HCT116 (cell line): ENCODE measurements around the gene MALRD1. TPM values are rescaled to one million over a fixed set of nuclear protein-coding genes. Genes with fewer than 3 reads are reported as not detected.

Experiments
- ATAC-seq: fragments of 200-7000 bp; cut with Tn5 transposase; 2 replicates; pipeline ENCODE4 v1.9.1; 2020; ENCODE audit warnings: mild to moderate bottlenecking, moderate library complexity
- BruUV-seq: library from RNA; stranded (reverse); fragments of 400-500 nt; replicated peaks from 2 replicates; lab custom pipeline; 2021; lab: Mats Ljungman, UMichigan
- CTCF ChIA-PET: fragments of 300-600 bp; sonication (Branson Sonifier 250); formaldehyde crosslinking; loops from one replicate; lab custom pipeline; 2021; ENCODE audit warnings: antibody characterized with exemption; lab: Charles Lee
- POLR2A ChIA-PET: fragments of 300-600, 350-600 bp; sonication (Branson Sonifier 250); formaldehyde crosslinking; loops from one replicate; lab custom pipeline; 2021; ENCODE audit warnings: antibody characterized with exemption; lab: Charles Lee
- RAD21 ChIA-PET, 2 experiments: fragments of 300-600 bp; sonication (Branson Sonifier 250); formaldehyde crosslinking; loops; one replicate each; lab custom pipeline; 2023; ENCODE audit warnings: low total read pairs in 2 of 2; ENCODE audit not compliant: uncharacterized antibody in 2 of 2, unreplicated experiment in 2 of 2, low non-redundant PET in 1 of 2; lab: Charles Lee
- DNase-seq: peaks from one replicate; pipeline ENCODE4 v3.0.0-alpha.2; 2010; ENCODE audit warnings: low read depth, low spot score
- H2AFZ ChIP-seq: fragments of 200-600 bp; shearing (Covaris generic), sonication (generic); 2 replicates; pipeline ENCODE4 v1.6.1; 2017; ENCODE audit warnings: low read depth, mixed run types, mixed read lengths, antibody characterized with exemption, low read length; ENCODE audit not compliant: poor library complexity, severe bottlenecking
- H3K27ac ChIP-seq: 2 replicates; pipeline ENCODE4 v1.5.1; 2012; ENCODE audit warnings: low read depth, low read length
- H3K27me3 ChIP-seq: fragments of 200-600 bp; sonication (generic); 2 replicates; pipeline ENCODE4 v1.6.1; 2016; ENCODE audit warnings: mixed run types, low read length, mixed read lengths; ENCODE audit not compliant: insufficient read depth
- H3K36me3 ChIP-seq, 2 experiments: fragments of 200-500 bp in 1 of 2; fragments of 200-600 bp in 1 of 2; sonication (Bioruptor generic) in 1 of 2; sonication (generic) in 1 of 2; 2 replicates each; pipeline versions ENCODE4 v1.5.1 to v1.6.1; 2014 to 2016; ENCODE audit warnings: low read length in 2 of 2, inconsistent platforms in 1 of 2, mixed read lengths in 1 of 2, mixed run types in 1 of 2; ENCODE audit not compliant: insufficient read depth in 2 of 2, control insufficient read depth in 1 of 2
- H3K4me1 ChIP-seq, 2 experiments: fragments of 200-600 bp in 1 of 2; sonication (generic) in 1 of 2; 2 replicates each; pipeline versions ENCODE4 v1.5.1 to v1.6.1; 2012 to 2017; ENCODE audit warnings: low read length in 2 of 2, inconsistent platforms in 1 of 2, mild to moderate bottlenecking in 1 of 2, mixed read lengths in 1 of 2, mixed run types in 1 of 2, moderate library complexity in 1 of 2; ENCODE audit not compliant: insufficient read depth in 2 of 2, control insufficient read depth in 1 of 2
- H3K4me2 ChIP-seq: fragments of 200-600 bp; sonication (generic); 2 replicates; pipeline ENCODE4 v1.6.1; 2017; ENCODE audit warnings: mixed run types, low read length, mixed read lengths
- H3K4me3 ChIP-seq, 2 experiments: fragments of 200-600 bp in 1 of 2; sonication (generic) in 1 of 2; replicated peaks in 1 of 2; 2 replicates each; pipeline ENCODE4 v1.5.1; 2011 to 2016; ENCODE audit warnings: low read length in 2 of 2, control low read depth in 1 of 2, low read depth in 1 of 2, mild to moderate bottlenecking in 1 of 2, mixed read lengths in 1 of 2, mixed run types in 1 of 2
- H3K79me2 ChIP-seq: fragments of 200-600 bp; sonication (generic); 2 replicates; pipeline ENCODE4 v1.6.1; 2017; ENCODE audit warnings: mild to moderate bottlenecking, mixed run types, low read length, moderate library complexity, mixed read lengths; ENCODE audit not compliant: insufficient read depth
- H3K9ac ChIP-seq: fragments of 200-600 bp; sonication (generic); 2 replicates; pipeline ENCODE4 v1.6.1; 2016; ENCODE audit warnings: low read length, mixed read lengths
- H3K9me2 ChIP-seq: fragments of 200-600 bp; sonication (generic), shearing (Covaris generic); 2 replicates; pipeline ENCODE4 v1.6.1; 2017; ENCODE audit warnings: mixed run types, mild to moderate bottlenecking, moderate library complexity; ENCODE audit not compliant: insufficient read depth
- H3K9me3 ChIP-seq, 2 experiments: fragments of 200-500 bp in 1 of 2; fragments of 200-600 bp in 1 of 2; sonication (Bioruptor generic) in 1 of 2; sonication (generic) in 1 of 2; 2 replicates each; pipeline ENCODE4 v1.6.1; 2014 to 2017; ENCODE audit warnings: low read length in 2 of 2, mixed read lengths in 2 of 2, inconsistent platforms in 1 of 2, low read depth in 1 of 2, mild to moderate bottlenecking in 1 of 2, mixed run types in 1 of 2, moderate library complexity in 1 of 2; ENCODE audit not compliant: control insufficient read depth in 1 of 2, insufficient read depth in 1 of 2
- H4K20me1 ChIP-seq: fragments of 200-600 bp; sonication (generic), shearing (Covaris generic); 2 replicates; pipeline ENCODE4 v1.6.1; 2017; ENCODE audit warnings: mixed run types, mild to moderate bottlenecking, moderate library complexity; ENCODE audit not compliant: insufficient read depth
- CBX3 ChIP-seq: IDR thresholded peaks from 2 replicates; pipeline ENCODE4 v1.6.1; 2012; ENCODE audit warnings: low read depth
- CEBPB ChIP-seq: IDR thresholded peaks from 2 replicates; pipeline ENCODE4 v1.6.1; 2012; ENCODE audit warnings: low read depth
- EGR1 ChIP-seq: IDR thresholded peaks from 2 replicates; pipeline ENCODE4 v1.6.1; 2012; ENCODE audit warnings: low read depth
- ELF1 ChIP-seq: IDR thresholded peaks from 2 replicates; pipeline ENCODE4 v1.6.1; 2012; ENCODE audit warnings: low read depth, borderline replicate concordance
- EZH2 ChIP-seq: fragments of 200-600 bp; sonication (generic); IDR thresholded peaks from 2 replicates; pipeline ENCODE4 v1.6.1; 2017; ENCODE audit warnings: antibody characterized with exemption, mixed run types
- EZH2phosphoT487 ChIP-seq: fragments of 200-600 bp; IDR thresholded peaks from 2 replicates; pipeline ENCODE4 v1.6.1; 2018; ENCODE audit warnings: antibody characterized with exemption, borderline replicate concordance
- JUND ChIP-seq: IDR thresholded peaks from 2 replicates; pipeline ENCODE4 v1.6.1; 2012
- RAD21 ChIP-seq: IDR thresholded peaks from 2 replicates; pipeline ENCODE4 v1.6.1; 2012; ENCODE audit warnings: low read depth, mild to moderate bottlenecking
- SIN3A ChIP-seq: IDR thresholded peaks from 2 replicates; pipeline ENCODE4 v1.6.1; 2012; ENCODE audit warnings: low read depth
- SP1 ChIP-seq: IDR thresholded peaks from 2 replicates; pipeline ENCODE4 v1.6.1; 2012; ENCODE audit warnings: low read depth
- ZFX ChIP-seq: fragments of 450-650 bp; IDR thresholded peaks from 2 replicates; pipeline ENCODE4 v1.6.1; 2017
- ZNF274 ChIP-seq: fragments of 200-500 bp; sonication (Bioruptor generic); IDR thresholded peaks from 2 replicates; pipeline ENCODE4 v1.6.1; 2014; ENCODE audit warnings: mild to moderate bottlenecking, low read depth, low read length, inconsistent platforms
- intact Hi-C: fragments of 100-400 bp; cut with micrococcal nuclease; formaldehyde crosslinking; loops from 2 replicates; pipeline ENCODE4 v1.10.0; 2022
- total RNA-seq: library from RNA; stranded (reverse); gene quantifications from one replicate; pipeline ENCODE4 v1.2.1, GENCODE V29; 2021; ENCODE audit not compliant: unreplicated experiment
- TF ChIP-seq, protein P1 (sequence below): IDR thresholded peaks from 2 replicates; pipeline ENCODE4 v1.6.1; 2012
- TF ChIP-seq, protein P2 (sequence below): IDR thresholded peaks from 2 replicates; pipeline ENCODE4 v1.6.1; 2012
- TF ChIP-seq, protein P3 (sequence below), 3 experiments: fragments of 200-600 bp in 1 of 3; sonication (generic) in 1 of 3; IDR thresholded peaks in 2 of 3; conservative IDR thresholded peaks in 1 of 3; 2 replicates each; pipeline ENCODE4 v1.5.1; 2012 to 2017; ENCODE audit warnings: low read depth in 2 of 3, low read length in 2 of 3, antibody characterized with exemption in 1 of 3, borderline replicate concordance in 1 of 3, control low read depth in 1 of 3, mild to moderate bottlenecking in 1 of 3, mixed read lengths in 1 of 3, mixed run types in 1 of 3, moderate library complexity in 1 of 3; ENCODE audit not compliant: insufficient read depth in 1 of 3

MALRD1 gene
- total RNA-seq, 1 experiment from 2014 or later: not detected

DNA sequence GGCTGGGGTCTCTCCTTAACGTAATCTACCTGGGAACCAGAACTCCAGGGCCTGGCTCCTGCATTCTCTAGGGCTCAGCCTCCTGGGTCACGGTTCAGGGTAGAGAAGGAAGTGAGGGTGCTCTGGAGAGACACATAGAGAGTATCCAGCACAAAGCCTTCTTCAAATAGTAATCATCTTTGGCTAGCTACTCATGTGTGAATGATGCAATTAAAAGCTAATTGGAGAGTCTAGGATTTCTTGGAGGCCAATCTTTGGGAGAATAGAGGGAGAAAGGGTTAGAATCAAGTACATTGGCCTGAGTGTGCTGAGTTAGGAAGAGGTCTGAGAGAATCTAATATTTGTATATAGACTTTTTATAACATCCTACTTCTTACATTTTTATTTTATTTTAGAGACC, 24.0 kb upstream of the MALRD1 start (continued):
- TF ChIP-seq, protein P1, sequence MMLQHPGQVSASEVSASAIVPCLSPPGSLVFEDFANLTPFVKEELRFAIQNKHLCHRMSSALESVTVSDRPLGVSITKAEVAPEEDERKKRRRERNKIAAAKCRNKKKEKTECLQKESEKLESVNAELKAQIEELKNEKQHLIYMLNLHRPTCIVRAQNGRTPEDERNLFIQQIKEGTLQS: no peak
- no peak for TF ChIP-seq CBX3
- TF ChIP-seq, protein P2, sequence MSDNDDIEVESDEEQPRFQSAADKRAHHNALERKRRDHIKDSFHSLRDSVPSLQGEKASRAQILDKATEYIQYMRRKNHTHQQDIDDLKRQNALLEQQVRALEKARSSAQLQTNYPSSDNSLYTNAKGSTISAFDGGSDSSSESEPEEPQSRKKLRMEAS: no peak

DNA sequence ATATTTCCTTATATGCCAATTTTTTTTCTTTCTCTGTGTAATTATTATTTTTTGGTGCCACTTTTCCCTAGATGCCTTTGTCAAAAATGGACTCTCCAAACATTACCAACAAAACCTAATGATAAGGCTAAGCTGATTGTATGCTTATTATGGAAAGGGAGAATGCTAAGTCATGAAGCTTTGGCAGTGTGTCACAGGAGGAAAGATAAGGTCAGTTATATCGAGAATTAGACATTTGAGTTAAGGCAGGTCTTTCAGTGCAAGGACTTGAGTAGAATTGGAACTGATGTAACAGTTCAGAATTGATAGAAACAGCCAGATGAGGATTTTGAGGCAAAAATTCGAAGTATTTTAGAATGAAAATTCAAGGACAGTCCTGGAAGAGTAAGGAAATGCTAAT, 16.8 kb upstream of the MALRD1 start:
- peaks cover 13 to 14% of the 10 kb centered on the region in 2 experiments; a peak in 2 of 4 replicates for H3K9me3 ChIP-seq
- TF ChIP-seq, protein P1: no peak

DNA sequence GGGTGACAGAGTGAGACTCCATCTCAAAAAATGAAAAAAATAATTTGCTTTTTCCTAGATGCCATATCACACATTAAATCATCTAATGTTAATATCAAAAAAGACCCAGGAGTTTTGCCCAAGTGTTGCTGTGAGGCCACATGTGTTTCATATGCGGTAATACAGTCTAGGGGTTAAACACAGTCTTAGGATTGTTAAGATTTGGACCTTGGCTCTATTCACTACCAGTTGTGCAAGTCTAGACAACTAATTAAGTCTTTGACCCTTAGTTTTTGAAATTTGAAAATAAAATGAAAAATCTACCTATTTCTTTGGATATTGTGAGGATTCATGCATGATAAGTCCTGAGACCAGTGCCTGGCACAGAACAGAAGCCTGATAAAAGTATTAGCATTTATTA, 14.9 kb upstream of the MALRD1 start:
- BruUV-seq: no TSS peak
- DNase-seq: no peak
- no peaks in the 10 kb centered on the region for H3K79me2 ChIP-seq
- no peaks in the 10 kb centered on the region for H3K36me3 ChIP-seq
- H3K9ac ChIP-seq: no peak overlapping the region
- ChIA-PET POLR2A (no interaction called here), RAD21 (no interaction called here), CTCF (no interaction called here)
- TF ChIP-seq SIN3A: no peak
- TF ChIP-seq, protein P1: no peak
- TF ChIP-seq ZNF274: no peak
- no peak for TF ChIP-seq ZFX
- no peak for TF ChIP-seq JUND
- TF ChIP-seq EZH2: no peak
- TF ChIP-seq, protein P3, sequence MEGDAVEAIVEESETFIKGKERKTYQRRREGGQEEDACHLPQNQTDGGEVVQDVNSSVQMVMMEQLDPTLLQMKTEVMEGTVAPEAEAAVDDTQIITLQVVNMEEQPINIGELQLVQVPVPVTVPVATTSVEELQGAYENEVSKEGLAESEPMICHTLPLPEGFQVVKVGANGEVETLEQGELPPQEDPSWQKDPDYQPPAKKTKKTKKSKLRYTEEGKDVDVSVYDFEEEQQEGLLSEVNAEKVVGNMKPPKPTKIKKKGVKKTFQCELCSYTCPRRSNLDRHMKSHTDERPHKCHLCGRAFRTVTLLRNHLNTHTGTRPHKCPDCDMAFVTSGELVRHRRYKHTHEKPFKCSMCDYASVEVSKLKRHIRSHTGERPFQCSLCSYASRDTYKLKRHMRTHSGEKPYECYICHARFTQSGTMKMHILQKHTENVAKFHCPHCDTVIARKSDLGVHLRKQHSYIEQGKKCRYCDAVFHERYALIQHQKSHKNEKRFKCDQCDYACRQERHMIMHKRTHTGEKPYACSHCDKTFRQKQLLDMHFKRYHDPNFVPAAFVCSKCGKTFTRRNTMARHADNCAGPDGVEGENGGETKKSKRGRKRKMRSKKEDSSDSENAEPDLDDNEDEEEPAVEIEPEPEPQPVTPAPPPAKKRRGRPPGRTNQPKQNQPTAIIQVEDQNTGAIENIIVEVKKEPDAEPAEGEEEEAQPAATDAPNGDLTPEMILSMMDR (IDR thresholded peaks at IDR 0.05 in 2 of 3, conservative IDR thresholded peaks at IDR 0.05 in 1 of 3; ENCODE audit: borderline replicate concordance in 1 of 3, insufficient read depth in 1 of 3, low read depth in 2 of 3, low read length in 2 of 3): no peak
- TF ChIP-seq ELF1: no peak
- no peak for TF ChIP-seq CEBPB
- TF ChIP-seq RAD21: no peak
- no peak for TF ChIP-seq SP1
- no peak for TF ChIP-seq EZH2phosphoT487
- no peak for TF ChIP-seq EGR1
- no peak overlapping the region for H3K4me2 ChIP-seq
- H3K27ac ChIP-seq: no peak overlapping the region
- no peaks in the 10 kb centered on the region for H3K9me2 ChIP-seq
- intact Hi-C loops: no loop called here
- no peaks in the 10 kb centered on the region for H3K4me1 ChIP-seq
- H2AFZ ChIP-seq: no peak overlapping the region
- H3K4me3 ChIP-seq: no peak overlapping the region
- peaks cover 11 to 17% of the 10 kb centered on the region in 2 experiments; a peak in 2 of 4 replicates for H3K9me3 ChIP-seq
- no peaks in the 10 kb centered on the region for H3K27me3 ChIP-seq
- H4K20me1 ChIP-seq: no peaks in the 10 kb centered on the region
- no peak for ATAC-seq

More for the DNA sequence above, 16.8 kb upstream of the MALRD1 start:
- H3K4me2 ChIP-seq: no peak overlapping the region
- no peaks in the 10 kb centered on the region for H3K79me2 ChIP-seq
- ChIA-PET POLR2A (no interaction called here), RAD21 (no interaction called here), CTCF (no interaction called here)
- no peak overlapping the region for H3K27ac ChIP-seq
- ATAC-seq (no peak), DNase-seq (no peak)
- H3K27me3 ChIP-seq: no peaks in the 10 kb centered on the region
- intact Hi-C loops: no loop called here
- no peak overlapping the region for H3K9ac ChIP-seq
- H3K9me2 ChIP-seq: no peaks in the 10 kb centered on the region
- H4K20me1 ChIP-seq: no peaks in the 10 kb centered on the region
- H2AFZ ChIP-seq: no peak overlapping the region
- H3K4me1 ChIP-seq: no peaks in the 10 kb centered on the region
- no peaks in the 10 kb centered on the region for H3K36me3 ChIP-seq
- BruUV-seq: no TSS peak
- H3K4me3 ChIP-seq: no peak overlapping the region
